NCI-H524 (cell line): ENCODE data around the gene PCDHGC4.
A peak's percentile ranks its signal among the peaks of the same experiment; 100 is the strongest.

Experiments used
- DNase-seq, 2 experiments: peaks; one replicate each; lab custom pipeline; 2025; lab: John Stamatoyannopoulos, UW

PCDHGC4 gene

GRCh38 chr5:141512390-141512910 is 27.6 kb downstream of the PCDHGC4 start:
- DNase-seq = peak in 1 of 2 experiments; percentile 17

- DNase-seq = no peak
Measured at GRCh38 chr5:141512911-141513626, 28.2 kb downstream of the PCDHGC4 start.

DNA sequence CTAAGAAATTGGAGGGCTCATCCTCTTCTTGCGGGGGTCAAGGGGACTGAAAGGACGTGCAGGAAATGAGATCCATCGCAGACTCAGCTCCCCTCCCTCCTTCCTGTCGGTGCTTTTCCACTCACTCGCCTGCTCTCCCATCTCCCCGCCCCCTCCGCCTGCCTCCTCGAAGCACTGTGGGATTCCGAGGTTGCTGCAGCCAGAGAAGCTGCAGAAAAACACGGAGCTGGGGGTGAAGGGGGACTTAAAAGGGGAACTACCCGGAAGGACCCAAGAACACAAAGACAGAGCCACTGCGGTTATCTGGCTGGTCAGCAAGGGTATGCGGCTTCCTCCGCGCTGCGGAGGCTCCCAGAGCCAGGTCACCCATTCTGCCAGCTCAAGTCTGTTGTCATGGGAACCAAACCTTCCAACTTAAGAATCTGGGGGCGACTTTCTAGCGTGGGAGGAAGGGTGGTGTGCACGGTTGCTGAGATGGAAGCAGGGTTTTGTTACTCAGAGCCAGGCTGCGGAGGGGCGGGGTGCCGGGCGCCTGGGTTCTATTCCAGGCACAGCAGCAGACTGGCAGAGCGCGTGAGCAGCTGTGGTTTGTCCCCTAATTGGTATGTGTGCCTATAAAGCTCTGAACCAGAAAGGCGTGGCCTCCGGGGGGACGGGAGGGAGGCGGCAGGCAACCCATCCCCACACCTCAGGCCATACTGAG is 28.9 kb downstream of the PCDHGC4 start:
- DNase-seq = peak; percentile 1 to 71

- peak; percentile 58 to 71 for DNase-seq
Measured at GRCh38 chr5:141514330-141515133, 29.7 kb downstream of the PCDHGC4 start.

- no peak for DNase-seq
Measured at GRCh38 chr5:141515141-141515540, 30.3 kb downstream of the PCDHGC4 start.

DNA sequence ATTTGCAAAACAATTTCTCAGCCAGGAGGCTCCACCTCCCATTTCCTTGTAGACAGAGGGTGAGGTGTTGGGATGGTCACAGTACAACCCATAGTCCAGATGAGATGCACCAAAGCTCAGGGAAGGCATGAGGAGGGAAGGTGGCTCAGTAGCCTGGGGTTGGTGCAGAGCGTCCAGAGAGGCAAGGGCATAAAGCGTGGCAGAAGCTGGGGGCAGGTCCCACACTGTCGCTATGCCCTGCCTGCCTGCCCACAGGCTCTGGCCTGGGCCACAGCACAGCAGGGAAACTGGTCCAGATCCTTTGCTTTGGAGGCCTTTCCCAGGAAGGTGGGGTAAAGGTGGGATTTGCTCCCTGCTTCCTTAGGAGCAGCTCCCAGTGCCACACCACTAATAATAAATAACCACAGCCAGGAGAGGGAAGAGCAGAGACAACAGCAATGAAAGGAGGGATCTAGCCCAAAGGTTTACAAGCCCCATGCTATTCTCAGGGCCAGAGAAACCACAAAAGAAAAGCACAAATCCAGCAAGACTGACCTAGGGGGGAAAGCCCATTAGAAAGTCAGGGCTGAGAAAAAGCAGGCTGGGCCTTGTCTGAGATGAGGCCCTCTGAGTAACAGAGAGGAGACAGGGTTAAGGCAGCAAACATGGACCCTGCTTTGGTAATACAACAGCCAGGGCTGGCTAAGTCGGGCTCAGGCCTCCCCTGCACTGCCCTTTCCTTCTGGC is 31.3 kb downstream of the PCDHGC4 start:
- no peak for DNase-seq

GRCh38 chr5:141516672-141517025 is 31.8 kb downstream of the PCDHGC4 start:
- DNase-seq = no peak

DNA sequence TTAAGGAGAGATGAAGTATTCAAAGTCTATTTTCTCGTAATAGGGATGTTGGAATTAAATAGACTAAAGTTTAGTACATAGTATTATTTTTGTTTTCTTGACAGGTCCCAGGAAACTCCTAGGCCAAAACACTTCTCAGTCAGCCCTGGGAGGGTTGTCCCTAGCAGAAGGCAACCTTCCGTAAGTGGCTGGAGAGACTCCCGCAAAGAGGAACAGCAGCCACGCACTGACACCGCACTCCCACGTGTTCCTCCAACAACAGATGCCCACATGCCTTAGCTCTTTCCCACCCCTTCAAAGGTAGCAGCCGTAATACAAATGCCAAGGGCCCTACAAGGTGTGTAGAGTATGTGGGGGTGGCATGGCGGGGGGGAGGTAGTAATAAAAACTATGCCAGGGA is 32.5 kb downstream of the PCDHGC4 start:
- no peak for DNase-seq

DNA sequence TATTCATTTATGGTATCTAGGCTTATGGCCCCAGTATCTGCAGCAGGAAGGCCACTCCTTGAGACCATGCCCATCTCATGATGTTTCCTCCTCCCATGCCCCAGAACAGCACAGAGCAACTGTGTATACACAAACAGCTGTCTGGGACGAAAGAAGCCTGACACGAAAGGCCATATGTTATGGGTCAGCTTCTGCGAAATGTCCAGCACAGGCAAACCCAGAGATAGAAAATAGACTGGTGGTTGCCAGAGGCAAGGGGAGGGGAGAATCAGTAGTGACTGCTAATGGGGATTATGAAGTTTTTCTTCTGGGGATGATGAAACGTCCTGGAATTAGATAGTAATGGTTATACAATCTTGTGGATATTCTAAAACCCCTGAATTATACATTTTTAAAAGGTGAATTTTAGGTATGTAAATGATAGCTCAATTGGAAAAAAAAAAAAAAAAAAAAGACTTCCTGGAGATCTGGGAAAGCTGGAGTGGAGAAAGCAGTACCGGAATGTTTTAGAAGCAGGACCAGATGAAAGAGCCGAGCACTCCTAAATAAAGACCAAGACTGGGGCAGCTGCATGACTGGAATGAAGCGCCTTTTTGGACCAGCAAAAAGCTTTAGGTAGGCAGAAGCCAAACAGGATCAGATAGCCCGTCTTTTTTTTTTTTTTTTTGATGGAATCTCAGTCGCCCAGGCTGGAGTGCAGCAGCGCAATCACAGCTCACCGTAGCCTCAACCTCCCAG is 33.2 kb downstream of the PCDHGC4 start:
- no peak for DNase-seq

DNA sequence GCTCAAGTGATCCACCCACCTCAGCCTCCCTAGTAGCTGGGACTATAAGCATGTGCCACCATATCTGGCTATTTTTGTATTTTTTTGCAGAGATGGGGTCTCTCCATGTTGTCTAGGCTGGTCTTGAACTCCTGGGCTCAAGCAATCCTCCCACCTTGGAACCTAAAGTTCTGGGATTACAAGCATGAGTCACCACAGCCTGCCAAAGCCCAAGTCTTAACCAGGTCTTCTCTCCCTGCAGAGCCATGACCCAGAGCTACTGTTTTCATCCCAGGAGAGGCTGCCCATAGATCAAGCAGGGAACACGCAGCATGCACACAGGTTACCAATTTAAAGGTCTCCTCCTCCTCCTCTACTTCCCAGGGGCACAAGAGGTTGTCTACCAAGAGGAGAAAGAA is 33.8 kb downstream of the PCDHGC4 start:
- DNase-seq = no peak

DNA sequence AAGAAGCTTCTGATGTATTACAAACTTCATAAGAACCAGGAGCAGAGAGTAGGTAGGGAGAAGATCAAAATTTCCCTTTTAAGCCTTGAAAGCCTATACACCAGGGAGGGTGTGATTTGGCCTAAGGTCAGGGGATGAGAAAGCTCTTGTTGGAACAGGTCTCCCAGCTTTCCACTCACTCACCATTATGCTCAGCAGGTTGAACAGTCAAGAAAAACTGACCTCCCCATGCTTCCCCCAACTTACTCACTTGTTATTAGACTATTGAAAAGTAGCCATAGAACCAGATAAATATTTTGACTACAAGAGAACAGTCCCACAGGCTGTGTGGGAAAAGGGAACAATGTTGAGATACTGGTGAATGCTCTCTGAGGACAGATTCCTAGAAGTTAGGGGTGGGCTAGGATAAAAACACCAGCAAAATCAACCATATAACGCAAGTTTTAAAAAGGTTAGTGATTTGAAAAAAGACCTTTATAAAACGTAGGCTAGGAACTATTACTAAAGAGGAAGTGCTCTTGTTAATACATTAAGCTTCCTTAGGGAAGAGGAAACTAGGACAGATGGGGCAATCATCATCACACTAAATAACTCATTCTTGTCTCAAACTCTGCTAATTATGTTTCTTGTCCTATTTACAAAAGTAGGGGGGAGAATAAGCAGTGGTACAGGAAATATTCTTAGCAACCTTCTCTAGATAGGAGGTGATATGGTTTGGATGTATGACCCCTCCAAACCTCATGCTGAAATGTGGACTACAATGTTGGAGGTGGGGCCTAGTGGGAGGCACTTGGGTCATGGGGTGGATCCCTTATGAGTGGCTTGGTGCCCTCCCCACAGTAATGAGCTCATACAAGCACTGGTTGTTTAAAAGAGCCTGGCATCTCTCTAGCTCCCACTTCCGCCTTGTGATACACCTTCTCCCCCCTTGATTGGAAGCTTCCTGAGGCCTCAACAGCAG is 35.1 kb downstream of the PCDHGC4 start:
- DNase-seq = no peak

DNA sequence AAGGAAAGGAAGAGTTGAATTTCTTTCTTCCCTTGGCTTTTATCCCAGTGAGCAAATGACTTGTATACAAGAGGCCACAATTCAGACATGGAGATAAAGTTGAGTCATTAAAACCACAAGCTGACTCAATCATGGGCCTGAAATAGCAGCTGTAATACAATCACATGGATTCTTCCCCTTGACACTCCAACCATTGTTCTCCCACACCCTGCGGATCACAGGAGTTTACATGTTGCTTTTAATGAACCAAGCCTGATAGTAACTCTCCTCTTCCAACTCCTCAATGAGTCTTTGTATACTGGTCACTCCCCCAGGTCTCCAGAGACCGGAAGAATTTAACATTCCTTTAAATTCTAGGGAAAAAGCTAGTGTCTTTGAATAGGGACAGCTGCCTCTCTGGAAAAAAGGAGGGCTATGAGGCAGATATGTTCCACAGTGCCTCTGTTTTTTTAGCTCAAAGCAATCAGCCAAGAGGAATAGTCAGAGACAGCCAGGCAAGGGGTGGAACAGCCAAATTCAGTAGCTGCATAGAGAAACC is 36.5 kb downstream of the PCDHGC4 start:
- no peak for DNase-seq

DNA sequence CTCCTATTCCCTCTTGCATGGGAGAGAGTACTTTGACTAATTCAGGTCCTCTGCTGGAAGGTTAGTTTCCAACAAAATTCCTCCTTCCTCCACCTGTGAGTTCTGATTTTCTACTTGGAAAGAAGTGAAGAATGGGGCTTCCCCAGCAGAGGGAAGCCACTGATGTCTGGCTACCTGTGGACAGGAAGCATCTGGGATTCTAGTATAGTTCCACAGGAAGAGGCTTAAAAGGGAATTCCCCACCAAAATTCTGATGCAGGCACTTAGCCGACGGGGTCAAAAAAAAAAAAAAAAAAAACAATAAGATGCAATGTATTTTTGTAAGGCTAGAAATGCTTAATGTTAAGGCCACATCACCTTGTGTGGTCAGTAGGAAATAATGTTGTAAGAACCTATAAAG is 37.5 kb downstream of the PCDHGC4 start:
- DNase-seq = no peak

DNA sequence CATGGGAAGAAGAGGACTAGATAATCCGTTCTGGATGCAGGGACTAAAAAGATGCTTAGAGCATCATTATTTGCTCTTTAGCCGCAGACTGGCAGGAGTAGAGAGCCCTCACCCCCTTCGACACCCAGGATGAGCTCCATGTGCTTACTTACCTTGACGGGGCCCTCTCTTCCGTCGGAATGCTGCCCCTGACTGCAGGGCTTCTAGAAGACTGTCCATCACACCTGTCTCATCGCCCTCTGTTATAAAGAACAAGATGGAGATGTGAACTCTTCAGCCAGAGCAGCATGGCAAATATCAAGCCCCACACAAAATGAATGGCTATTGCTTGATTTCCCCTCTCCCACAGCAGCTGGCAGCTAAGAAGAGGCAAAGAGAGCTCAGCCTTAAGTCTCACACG is 39.2 kb downstream of the PCDHGC4 start:
- no peak for DNase-seq

DNA sequence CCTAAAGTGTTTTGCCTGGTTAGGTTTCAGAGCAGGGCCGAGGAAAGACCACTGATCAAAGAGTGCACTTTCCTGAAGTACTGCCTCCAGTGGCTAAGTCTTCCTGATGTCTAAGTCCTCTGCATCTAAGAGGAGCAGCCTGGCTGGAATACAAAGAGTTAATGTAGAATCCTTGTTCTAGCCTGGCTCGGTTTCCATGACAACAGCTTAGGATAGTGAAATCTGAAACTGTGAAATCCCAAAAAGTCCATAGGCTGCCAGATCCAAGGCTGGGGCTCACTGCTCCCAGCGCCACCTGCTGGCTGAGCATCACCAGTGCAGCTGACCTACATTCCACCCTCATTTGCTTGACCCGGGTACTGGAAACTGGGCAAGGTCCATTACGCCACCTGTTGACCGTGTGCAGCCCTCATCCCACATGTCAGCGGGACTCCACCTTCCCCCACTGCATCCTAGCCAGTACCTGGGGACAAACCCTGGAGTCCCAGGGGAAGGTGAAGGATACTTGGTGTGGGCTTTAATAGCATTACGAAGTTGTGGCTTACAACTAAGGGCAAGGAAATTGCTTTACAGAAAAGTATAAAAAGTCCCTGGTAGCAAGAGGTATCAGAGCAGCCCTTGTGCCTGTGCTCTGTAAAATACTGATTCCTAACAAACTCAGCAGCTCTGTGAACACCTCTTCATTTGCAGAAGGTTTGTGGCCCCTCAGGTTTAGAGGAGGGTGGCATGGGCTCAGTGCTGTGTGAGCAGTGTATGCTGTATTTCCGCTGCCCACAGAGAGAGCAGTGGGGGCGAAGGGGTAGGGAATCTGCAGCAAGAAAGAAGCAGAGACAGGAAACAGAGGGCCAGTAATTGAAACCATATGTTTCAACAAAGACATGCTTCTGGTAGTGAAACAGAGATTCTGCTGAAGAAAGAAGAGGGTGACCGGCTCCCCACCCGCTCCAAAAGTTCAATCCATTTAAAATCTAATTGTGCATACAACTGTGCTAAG is 40.1 kb downstream of the PCDHGC4 start:
- DNase-seq = peak; percentile 92 to 96

DNA sequence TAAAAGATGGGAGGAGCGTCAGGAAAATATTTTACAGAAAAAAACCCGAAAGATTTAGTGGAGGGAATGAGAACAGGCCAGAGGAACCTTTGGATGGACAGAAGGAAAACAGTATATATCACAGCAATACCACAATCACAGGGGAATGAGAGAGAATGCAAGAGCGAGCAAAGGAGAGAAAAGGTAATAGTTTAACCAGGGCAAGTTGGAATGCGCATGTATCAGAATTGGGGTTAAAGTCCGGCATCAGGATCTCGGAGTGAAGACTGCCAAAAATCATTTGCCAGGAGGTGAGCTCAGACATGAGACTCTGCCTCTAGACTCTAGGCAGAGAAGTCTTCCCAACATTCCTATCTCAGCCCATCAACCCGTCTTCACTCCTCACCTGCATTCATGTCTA is 40.8 kb downstream of the PCDHGC4 start:
- no peak for DNase-seq

GRCh38 chr5:141527426-141527825 is 42.6 kb downstream of the PCDHGC4 start:
- DNase-seq = no peak

DNA sequence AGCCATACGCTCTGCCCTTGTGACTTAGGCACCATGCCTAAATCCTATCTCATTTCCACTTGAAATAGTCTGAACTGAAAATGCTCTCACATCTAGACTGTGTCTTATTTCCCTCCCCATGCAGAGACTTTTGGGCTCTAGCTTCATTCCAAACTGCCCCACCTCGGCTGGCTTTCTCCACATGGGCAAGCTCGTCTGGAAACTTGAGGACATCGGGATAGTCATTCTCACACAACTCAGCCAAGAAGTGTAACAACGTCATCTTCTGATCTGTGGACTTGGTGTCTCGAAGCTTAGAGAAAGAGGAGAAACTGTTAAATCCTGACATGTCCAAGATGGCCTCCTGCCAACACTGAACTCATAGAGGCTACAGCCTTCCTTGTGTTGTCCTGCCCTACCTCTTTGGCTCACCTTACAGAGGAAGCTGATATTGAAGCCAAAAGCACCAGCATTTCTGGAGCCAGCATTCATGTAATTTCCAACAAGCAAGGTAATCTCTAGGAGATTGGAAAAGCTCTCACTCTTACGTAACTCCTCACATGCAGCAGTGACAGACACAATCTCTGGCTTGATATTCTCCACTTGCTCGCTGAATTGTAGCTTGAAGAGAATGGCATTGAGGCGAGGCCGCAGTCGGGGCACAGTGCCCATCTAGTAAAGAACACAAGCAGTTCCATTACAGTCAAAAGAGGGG is 43.6 kb downstream of the PCDHGC4 start:
- no peak for DNase-seq
